ENCODE measurements around the gene DCTN4. TPM values are rescaled to one million over a fixed set of nuclear protein-coding genes. Genes with fewer than 3 reads are reported as not detected.

The DCTN4 gene
- total and polyA plus RNA-seq, 9 of the 15 experiments (the other 6 are each of a cell fraction or from before 2014, with no cell fraction given): 20.4 to 64.9 (median 49.9) TPM

- TF ChIP-seq THAP7 (CRISPR knock-in tag; IDR thresholded peaks at IDR 0.05): peak; percentile 96
- TF ChIP-seq KLF1 (tag; IDR thresholded peaks at IDR 0.05): peak; percentile 81; the same call in 1 of the 2 replicates
- TF ChIP-seq ZNF699 (CRISPR knock-in tag; IDR thresholded peaks at IDR 0.05; ENCODE audit: insufficient replicate concordance): no peak
- no peak for TF ChIP-seq PHB2 (IDR thresholded peaks at IDR 0.05; ENCODE audit: low read depth)
- TF ChIP-seq ARID1B (IDR thresholded peaks at IDR 0.05): peak; percentile 5; the same call in 1 of the 2 replicates
- no peak for TF ChIP-seq ZNF224 (CRISPR knock-in tag; IDR thresholded peaks at IDR 0.05)
- no peak for TF ChIP-seq ZC3H4 (CRISPR knock-in tag; IDR thresholded peaks at IDR 0.05; ENCODE audit: borderline replicate concordance)
- no peak; the same call in 1 of the 2 replicates for TF ChIP-seq E4F1 (CRISPR knock-in tag; IDR thresholded peaks at IDR 0.05; ENCODE audit: borderline replicate concordance)
- TF ChIP-seq RREB1 (CRISPR knock-in tag; IDR thresholded peaks at IDR 0.05): no peak
- TF ChIP-seq MAX (CRISPR knock-in tag; IDR thresholded peaks at IDR 0.05): peak; percentile 29; the same call in 1 of the 2 replicates
- peak; percentile 26; the same call in 1 of the 2 replicates for TF ChIP-seq EP300 (IDR thresholded peaks at IDR 0.05; ENCODE audit: low read length)
- peak; percentile 97 for TF ChIP-seq RBBP5 (IDR thresholded peaks at IDR 0.05; ENCODE audit: borderline replicate concordance, insufficient read depth, low read length, poor library complexity, severe bottlenecking)
- no peak for TF ChIP-seq MYBL2 (IDR thresholded peaks at IDR 0.05; ENCODE audit: low read depth)
- TF ChIP-seq MYBL2 (CRISPR knock-in tag; IDR thresholded peaks at IDR 0.05; ENCODE audit: borderline replicate concordance): no peak
- TF ChIP-seq ZNF398 (CRISPR knock-in tag; IDR thresholded peaks at IDR 0.05): no peak
- no peak for TF ChIP-seq NFIX (CRISPR knock-in tag; IDR thresholded peaks at IDR 0.05; ENCODE audit: low read depth)
Observed at GRCh38 chr5:150700594-150701377, 58.0 kb downstream of the DCTN4 start, which contains the start of gene RBM22 (continued).
